Measurements from ENCODE around the gene FGF18.

FGF18 gene

DNA sequence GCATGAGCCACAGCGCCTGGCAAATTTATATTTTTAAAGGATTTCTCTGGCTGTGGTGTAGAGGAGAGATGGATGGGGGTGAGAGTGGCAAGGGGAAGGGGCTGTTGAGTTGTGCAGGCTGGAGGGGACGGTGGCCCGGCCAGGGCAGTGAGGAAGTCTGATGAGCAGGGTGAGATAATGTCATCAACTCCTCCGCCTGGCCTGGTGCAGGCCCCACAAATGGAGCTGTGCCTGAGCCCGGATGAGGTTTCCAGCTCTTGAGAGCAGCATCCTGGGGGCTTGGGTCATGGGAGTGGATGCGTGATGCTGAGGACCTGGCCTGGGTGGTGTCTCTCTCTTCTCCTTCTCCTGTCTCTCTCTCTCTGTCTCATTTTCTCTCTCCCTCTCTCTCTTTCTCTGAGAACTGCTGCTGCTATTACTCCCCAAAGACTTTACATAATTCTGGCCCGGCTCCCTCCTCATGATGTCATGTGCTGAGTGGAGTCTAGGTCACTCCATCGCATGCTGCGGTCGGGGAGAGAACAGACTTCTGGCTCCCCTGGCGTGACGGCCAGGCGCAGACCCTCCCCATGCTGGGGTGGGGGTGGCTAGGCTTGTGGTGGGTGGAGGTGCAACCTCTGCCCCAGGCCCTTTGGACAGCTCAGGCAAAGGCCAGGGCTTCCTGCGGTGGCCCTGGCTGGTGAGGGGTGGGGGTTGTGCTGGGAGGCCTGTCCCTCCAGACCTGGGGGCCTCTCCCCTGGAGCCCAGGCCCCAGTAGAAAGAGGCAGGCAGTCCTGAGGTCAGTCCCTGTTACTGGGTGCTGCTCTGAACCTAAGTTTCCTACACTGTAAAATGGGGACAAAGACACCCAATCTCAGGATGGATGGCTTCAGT, 26.4 kb downstream of the FGF18 start:
- no peak for DNase-seq

DNA sequence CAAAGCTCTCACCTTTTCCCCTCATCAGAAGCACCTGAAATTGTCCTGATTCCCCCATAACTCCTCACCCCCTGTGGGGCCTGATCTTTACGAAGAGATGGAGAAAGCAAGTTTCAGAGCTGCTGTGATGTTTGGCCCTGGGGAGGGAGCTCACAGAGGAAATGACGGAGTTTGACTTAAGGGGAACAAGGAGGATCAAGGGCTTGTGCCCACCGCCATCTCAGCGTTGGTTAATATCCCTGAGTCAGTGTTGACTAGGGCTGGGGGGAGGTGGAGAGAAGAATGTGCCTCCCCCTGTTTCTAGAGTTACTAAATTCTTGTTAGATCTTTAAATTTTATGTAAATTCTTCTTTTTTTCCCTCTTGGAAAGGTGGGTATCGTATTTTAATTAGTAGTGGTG, 27.8 kb downstream of the FGF18 start:
- DNase-seq = no peak

DNA sequence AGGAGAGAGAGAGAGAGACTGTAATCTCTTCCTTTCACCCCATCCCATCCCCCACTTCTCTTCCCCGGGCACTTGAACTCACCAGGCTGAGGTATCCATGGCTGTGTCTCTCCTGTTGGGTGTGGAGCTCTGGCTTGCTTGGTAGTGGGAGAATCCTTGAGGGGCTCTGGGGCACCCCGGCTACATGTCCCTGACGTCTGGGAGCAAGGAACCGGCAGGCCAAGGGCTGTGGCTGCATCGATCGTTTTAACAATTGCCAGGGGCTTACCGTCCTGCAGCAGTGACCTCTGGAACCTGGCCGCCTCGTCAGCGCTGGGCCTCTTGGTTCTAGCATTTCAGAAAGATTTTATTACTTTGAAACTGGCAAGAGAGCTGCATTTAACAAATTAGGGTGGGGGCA, 30.0 kb downstream of the FGF18 start:
- no peak for DNase-seq

DNA sequence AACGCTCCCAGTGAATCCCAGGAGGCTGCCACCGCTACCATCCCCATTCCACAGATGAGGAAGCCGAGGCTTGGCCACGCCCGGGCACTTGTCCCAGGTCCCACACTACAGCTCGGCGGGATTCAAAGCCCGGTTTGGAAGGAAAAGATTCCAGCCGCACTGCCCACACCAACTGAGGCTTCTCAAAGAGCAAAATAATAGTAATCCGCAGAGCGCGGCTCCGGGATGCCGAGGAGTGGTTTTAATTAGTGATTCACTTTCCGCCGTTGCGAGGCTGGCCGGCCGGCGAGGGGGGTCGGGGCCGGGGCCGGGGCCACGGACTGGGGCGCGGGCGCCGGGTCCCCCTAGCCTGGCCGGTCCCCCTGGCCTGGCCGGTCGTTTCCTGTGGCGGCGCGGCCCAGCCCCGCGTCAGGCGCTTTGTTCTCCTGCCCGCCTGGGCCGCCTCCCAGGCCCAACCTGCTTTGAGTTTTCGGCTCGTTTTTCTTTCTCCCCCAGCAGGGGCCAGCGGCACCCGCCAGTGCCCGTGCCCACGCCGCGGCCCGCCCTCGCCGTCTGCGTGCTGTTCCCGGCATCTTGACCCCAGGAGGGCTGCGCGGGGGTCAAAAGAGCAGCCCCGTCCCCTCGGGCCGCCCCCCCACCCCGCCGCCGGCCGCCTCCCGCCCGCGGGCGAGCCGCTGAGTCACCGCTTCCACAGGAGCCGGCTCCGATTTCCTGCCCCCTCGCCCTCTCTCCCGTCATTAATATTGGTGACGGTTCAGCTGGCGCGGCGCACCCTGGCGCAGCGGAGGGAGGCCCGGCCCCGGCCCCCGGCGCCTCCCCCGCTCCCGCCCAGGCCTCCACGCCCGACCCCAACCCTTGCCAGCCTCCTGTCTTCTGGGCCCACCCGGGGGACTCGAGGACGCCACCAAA, 31.2 kb downstream of the FGF18 start:
- DNase-seq = no peak

DNA sequence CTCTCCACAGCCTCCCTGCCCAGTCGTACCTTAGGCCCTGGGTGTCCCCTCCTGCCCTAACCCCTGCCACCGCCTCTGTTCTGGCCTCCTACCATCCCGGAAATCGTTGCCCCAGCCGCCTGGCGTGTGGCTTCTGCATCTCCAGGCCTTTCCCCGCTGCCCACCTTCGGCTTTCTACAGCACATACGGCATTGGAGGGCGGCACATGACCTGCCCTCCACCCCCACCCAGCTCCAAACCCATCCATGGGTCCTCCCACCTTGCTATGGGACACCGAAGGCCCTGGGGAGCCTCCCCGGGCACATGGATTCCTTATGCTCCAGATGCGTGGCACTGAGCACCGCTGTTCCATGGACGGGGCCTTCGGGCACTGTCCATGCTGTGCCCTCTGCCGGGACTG, 32.0 kb downstream of the FGF18 start:
- DNase-seq = no peak

DNA sequence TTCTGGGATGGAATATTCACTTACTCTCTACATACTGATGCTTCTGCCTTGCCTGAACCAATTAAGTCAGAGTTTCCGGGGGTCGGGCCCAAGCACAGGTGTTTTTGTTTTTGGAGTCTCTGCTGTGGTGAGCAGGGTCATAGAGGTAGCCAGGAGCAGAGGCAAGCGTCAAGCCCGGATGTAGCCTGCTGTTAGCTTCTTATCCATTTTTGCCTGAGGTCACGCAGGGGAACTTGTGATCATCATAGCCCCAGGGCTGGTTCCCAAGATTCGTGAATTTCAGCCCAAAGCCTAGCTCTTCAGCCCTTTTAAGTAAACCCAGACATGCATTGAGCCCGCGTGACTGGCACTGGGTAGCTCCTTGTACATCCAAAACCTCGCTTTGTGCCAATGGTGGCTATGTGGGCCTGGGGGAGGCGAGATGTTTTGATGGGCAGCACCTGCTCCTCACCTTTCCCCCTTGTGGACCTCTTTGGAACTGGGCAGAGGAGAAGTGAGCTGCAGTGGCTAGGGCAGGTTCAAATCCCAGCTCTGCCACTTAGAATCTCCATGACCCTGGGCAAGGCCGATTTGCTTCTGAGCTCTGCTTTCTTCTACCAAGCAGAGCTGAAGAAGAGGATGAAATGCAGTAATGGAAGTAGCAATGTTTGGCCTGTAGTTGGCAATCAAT, 33.7 kb downstream of the FGF18 start:
- DNase-seq = no peak

DNA sequence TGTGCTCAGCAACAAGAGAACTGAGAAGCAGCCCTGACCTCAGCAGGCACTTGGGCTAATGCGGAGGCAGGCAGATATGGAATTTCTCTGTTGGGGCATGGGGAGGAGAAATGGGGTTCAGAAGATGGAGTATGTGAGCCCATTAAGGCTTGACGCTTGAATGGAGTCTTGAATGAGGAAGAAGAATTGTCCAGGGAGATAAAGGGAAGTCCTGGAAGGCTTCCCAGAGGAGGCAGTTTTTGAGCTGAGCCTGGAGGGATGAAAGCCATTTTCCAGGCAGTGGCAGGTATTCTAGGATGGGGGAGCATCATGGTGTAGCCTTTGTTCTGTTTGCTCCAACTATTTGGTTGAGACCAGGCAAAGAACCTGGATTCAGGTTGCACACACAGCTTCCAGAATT, 34.5 kb downstream of the FGF18 start:
- DNase-seq = no peak

DNA sequence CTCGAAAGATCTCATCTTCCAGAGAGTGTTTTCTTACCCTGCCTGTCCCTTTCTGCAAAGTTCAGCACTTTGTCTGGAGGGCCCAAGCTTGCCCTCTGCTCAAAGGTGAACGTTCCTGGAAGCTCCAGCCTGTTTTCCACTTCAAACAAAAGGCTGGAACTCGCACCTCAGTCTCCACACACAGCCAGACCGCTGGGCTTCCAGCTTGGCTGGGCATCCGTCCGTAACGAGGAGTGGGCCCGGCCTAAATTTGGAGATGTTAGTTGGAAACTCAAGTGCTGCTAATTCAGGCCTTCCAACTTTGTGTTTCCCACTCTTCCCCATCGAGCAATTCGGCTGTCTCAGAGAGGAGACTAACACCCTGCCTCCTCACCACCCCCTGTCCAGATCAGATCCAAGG, 35.1 kb downstream of the FGF18 start:
- DNase-seq = no peak

DNA sequence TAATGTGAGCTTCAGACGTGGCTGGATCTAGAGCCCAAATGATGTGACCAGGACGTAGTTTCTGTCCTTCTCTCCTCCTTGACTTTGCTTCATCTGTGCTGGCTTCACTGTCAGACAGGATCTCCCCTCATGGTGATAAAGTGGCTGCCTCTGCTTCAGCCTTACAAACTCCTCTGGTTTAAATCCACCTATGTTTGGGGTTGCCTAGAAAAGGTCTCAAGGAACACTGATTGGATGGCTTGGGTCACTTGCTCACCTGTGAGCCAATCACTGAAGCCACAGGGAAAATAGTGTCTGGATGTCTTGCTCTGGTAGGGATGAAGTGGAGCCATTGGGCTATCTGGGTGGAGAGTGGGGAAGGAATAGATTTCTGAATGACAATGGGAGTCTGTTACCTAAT, 36.1 kb downstream of the FGF18 start:
- DNase-seq = no peak

DNA sequence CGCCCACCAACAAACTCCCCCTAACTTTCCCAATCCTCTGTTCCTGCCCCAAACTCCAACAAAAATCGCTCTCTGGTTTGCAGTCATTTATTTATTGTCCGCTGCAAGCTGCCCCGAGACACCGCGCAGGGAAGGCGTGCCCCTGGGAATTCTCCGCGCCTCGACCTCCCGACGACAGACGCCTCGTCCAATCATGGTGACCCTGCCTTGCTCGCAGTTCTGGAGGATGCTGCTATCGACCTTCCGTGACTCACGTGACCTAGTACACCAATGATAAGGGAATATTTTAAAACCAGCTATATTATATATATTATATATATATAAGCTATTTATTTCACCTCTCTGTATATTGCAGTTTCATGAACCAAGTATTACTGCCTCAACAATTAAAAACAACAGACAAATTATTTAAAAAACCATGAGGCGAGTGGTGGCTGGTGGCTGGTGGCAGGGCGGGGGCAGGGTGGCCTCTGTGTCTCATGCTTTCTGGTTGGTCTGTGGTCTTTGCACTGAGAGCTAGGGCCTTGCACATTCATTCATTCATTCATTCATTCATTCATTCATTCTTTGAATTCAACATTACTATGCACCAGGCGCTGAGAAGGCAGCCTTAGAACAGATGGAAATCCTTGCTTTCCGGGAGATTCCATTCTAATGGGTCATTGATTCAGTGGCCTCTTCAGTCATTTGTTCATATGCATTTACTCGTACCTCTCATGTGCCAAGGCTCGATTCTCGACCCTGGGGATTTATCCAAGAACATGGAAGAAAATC, 37.9 kb downstream of the FGF18 start:
- no peak for DNase-seq

DNA sequence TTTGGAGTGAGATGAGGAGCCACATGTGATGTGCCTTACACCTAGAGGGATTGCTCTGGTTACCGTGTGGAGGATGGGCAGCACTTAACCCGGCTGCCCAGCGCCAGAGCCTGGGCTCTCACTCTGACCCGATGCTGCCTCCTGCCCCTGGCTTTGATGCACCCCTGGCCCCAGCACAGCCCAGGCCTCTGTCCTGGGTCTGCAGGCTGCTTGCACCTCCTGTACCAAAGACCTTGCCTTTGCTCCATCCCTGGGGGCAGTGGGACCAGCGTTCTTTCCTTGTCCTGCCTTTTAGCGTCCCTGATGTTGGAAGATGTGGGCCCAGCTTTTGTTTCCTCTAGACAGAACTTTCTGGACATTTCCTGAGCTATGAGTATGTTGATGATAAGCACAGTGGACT, 40.4 kb downstream of the FGF18 start:
- DNase-seq = no peak

DNA sequence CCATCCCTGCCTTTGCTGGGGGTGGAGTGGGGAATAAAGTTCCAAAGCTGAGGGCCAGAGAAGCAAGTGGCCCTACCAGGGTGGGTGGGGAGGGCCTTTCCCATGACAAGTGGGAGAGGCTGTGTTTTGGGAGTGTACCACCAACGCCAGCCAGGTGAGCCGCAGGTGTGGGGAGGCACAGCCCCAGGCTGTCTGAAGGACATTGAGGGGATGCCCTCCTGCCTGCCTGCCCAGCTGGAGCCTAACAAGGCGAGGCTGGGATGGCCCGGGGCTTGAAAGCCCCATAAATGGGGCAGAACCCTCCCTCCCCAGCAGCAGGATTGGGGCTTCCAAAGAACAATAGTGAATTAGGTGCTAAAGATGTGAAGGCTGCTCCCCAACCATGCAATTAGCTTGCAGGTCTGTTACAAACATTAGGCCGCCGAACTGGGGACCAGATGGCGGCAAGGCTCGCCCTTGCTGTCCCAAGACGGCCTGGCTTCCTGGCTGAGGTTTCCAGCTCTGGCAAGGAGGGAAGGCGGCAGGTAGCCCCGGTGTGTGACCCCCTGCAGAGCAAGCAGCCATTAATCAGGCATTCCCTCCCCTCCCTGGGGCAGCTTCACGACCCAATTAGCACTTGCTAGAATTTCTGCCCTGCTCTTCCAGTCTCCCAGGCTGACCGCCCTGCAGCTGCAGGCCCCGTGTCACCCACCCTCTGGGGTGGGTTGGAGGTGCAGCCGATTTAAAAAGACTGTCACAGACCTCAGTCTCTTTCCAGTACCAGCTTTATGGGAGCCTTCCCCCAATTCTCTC, 42.9 kb downstream of the FGF18 start:
- DNase-seq = no peak

DNA sequence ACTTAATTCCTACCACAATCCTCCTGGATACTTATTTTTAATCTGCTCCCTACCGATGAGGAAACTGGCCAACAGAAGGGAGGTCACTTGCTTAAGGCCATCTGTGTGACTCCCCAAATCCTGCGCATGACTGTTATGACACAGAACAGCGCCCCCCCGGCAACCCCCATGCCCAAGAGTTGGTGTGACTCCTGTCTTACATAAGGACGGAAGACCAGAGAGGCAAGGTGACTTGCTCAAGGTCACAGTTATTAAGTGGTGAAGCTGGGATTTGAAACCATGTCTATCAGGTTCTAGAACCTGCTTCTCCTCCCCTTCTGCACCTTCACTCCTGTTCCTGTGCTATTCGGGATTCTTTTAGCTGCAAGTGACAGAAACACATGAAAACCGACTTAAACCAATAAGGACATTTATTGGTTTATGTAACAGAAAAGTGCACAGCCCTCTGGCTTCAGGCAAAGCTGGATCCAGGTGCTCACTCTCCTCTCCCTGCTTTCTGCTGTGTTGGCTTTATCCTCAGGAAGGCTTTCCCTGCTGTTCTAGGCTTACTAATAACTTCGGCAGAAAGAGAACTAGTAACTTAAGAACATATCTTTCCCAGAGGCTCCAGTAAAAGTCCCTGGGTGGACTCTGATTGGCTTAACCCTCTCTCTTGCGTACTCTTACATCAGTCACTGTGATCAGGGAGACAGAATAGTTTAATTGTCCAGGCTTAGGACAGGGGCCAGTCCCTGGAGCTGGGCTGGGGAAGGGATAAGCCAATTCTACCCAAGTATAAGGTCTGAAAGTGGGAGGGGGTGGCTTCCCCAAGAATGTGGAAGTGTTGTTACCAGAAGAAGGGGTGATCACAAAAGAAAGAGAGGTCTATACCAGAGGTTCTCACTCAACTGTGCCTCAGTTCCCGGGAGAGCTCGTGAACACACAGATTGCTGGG, 43.7 kb downstream of the FGF18 start:
- no peak for DNase-seq

DNA sequence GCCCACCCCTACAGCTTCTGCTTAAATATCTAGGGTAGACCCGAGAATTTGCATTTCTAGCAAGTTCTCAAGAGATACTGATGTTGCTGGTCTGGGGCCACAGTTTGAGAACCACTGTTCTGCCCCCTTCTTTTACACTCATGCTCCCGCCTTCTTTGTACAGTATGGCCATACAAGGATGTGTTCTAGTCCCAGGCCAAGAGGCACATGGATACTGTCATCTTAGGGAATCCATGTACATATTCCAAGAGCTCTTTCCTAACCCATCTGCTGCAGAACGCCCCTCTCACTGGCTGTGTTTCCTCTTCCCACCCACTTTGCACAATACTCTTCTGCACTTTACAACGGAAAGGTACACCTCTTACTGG, 44.4 kb downstream of the FGF18 start:
- no peak for DNase-seq

DNA sequence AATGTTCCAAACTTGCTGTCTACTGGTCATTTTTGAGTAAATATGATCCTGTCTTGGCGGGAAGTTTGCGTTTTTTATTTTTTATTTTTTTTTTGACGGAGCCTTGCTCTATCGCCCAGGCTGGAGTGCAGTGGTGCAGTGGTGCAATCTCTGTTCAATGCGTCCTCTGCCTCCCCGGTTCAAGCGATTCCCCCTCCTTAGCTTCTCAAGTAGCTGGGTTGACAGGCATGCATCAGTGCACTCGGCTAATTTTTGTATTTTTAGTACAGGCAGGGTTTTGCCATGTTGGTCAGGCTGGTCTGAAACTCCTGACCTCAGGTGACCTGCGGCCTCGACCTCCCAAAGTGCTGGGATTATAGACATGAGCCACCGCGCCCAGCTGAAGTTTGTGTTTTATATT, 45.4 kb downstream of the FGF18 start:
- no peak for DNase-seq

DNA sequence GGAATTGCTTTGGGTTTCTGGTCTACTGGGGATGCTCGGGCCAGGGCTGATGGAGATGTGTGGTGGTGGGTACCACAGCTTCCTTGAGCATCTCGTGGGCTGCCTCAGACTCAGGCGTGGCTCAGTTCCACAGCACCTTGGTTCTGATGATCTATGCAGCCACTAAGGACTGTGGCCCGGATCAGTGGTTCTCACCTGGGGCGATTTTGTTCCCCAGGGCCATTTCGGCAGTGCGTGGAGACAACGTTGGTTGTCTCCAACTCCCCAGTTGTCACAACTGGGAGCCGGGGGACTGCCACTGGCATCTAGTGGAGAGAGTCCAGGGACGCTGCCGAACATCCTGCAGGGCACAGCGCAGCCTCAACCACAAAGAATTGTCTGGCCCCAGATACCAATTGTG, 47.7 kb downstream of the FGF18 start:
- DNase-seq = no peak

DNA sequence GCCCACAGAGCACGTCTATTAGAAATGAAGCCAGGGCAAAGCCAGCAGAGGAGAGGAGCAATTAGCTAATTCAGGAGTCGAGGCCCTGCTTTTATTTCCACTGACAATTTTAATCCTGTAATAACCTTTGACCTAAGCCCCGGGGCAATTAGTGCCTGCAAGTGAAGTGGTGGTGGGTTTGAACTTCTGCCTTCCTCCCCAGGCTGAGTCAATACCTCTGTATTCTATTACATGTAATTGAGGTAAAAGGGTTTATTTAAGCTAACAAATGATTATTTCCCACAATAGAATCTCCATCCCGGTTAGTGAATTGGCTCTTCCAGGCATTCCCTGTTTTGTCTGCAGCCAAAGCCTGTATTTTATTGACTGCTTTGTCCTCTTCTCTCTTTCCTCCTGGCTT, 49.9 kb downstream of the FGF18 start:
- no peak for DNase-seq

DNA sequence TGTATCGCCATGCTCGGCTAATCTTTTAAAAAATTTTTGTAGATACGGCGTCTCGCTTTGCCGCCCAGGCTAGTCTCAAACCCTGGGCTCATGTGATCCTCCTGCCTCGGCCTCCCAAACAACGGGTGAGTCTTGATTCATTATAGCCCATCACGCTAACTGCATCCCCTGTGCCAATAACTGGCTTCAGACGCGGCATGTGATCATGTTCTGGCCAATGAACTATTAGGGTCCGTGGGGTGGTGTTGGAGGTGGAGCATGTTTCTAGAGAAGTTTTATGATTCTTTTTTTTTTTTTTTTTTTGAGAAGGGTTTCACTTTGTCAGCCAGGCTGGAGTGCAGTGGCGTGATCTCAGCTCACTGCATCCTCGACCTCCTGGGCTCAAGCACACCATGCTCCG, 51.0 kb downstream of the FGF18 start:
- no peak for DNase-seq

DNA sequence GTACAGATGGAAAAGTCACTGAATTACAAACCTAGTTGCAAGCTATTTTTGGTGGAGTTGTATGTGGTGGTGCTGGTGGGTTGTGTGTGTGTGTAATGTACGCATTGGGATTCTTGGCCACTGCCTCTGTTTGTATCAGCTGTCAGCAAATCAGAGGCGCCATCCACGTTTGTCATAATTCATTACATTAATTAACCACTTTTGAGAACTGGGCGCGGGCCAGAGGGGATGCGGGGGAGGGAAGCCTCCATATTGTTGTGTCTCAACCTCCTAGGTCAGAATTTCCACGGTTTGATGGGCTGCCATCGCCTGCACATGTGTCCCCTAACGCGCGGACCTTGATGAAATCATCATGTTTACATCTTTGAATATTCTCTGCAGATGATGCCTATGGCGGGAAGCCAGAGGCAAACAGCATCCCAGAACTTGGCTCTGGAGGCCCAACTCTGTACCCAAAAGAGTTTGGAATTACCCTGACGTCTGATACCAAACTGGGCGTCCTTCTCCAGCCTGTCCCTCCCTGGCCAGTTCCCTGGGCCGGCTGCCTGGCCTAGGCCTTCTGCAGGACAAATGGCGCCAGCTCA, 54.9 kb downstream of the FGF18 start:
- DNase-seq = no peak

DNA sequence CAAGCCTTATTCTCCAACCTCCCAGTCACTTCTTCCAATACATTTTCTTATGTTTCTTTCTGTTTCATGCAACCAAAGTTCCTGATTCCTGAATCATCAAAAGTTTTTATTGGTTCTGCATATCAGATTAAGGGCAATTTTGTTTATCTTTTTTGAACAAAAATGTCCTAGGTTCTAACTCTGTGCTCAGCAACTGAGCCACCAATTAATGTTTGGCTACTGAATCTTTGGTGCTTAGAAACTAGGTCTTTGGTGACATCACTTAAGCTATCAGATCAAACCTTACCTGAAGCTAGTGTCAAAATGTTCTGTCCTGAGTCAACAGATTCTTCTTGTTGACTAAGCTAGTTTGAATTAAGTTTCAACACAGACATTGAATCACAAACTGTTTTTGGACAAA, 56.1 kb downstream of the FGF18 start:
- DNase-seq = no peak
